ENCODE measurements around the gene PCDHB7. TPM values are rescaled to one million over a fixed set of nuclear protein-coding genes. Genes with fewer than 3 reads are reported as not detected.
"Not testable (repeated sequence)": the region's sequence is repeated elsewhere in the genome, so short reads cannot be mapped to it uniquely, and the experiment has no call there.

Gene PCDHB7
- total and polyA plus RNA-seq, 2 experiments from 2014 or later = 0.51 to 0.65 TPM

- H3K4me2 ChIP-seq (ENCODE audit: unreplicated experiment) = no peak overlapping the region
- WGBS, 2 experiments (ENCODE audit: low coverage in 1 of 2, low lambda C conversion rate in 2 of 2, missing lambda C conversion rate in 2 of 2) = 19 to 28% methylated on average over 13 of the region's 13 CpGs
Observed at GRCh38 chr5:141150993-141151325, 21.5 kb upstream of the PCDHB7 start.

GRCh38 chr5:141151632-141152031 is 20.8 kb upstream of the PCDHB7 start:
- H3K9me2 ChIP-seq (ENCODE audit: insufficient read depth); H3K4me1 ChIP-seq (ENCODE audit: insufficient read depth); in situ Hi-C loops (cut with MboI); H2AFZ ChIP-seq; H3F3A ChIP-seq (ENCODE audit: insufficient read depth); H3K9ac ChIP-seq; H3K4me2 ChIP-seq (ENCODE audit: unreplicated experiment); H3K9me3 ChIP-seq (ENCODE audit: low read depth); H3K27ac ChIP-seq; H4K20me1 ChIP-seq (ENCODE audit: insufficient read depth); H3K4me3 ChIP-seq; DNase-seq; H3K79me2 ChIP-seq (ENCODE audit: insufficient read depth); H3K36me3 ChIP-seq (ENCODE audit: low read depth); H3K27me3 ChIP-seq (replicated peaks; ENCODE audit: insufficient read depth): not testable (repeated sequence)
- WGBS, 2 experiments (ENCODE audit: low coverage in 1 of 2, low lambda C conversion rate in 2 of 2, missing lambda C conversion rate in 2 of 2) = 44 to 47% methylated on average over 33 to 39 of the region's 41 CpGs

More at GRCh38 chr5:141150993-141151325, 21.5 kb upstream of the PCDHB7 start:
- in situ Hi-C loops (cut with MboI) = no loop called here
- no peaks in the 10 kb centered on the region for H3K36me3 ChIP-seq (ENCODE audit: low read depth)
- H3K27me3 ChIP-seq (replicated peaks; ENCODE audit: insufficient read depth) = no peaks in the 10 kb centered on the region
- H3K4me3 ChIP-seq = no peak overlapping the region
- H2AFZ ChIP-seq = no peak overlapping the region
- H3K4me1 ChIP-seq (ENCODE audit: insufficient read depth) = no peaks in the 10 kb centered on the region
- no peak overlapping the region for H3K27ac ChIP-seq
- H3K9ac ChIP-seq = no peak overlapping the region
- H4K20me1 ChIP-seq (ENCODE audit: insufficient read depth) = no peaks in the 10 kb centered on the region
- no peak for TF ChIP-seq EZH2 (IDR thresholded peaks at IDR 0.05; ENCODE audit: insufficient read depth, poor library complexity, severe bottlenecking)
- no peak for TF ChIP-seq EZH2phosphoT487 (IDR thresholded peaks at IDR 0.05; ENCODE audit: insufficient read depth, low read depth)
- H3F3A ChIP-seq (ENCODE audit: insufficient read depth) = no peaks in the 10 kb centered on the region
- H3K9me3 ChIP-seq (ENCODE audit: low read depth) = no peaks in the 10 kb centered on the region
- DNase-seq = no peak
- H3K9me2 ChIP-seq (ENCODE audit: insufficient read depth) = no peaks in the 10 kb centered on the region
- H3K79me2 ChIP-seq (ENCODE audit: insufficient read depth) = no peaks in the 10 kb centered on the region

- H3K4me3 ChIP-seq; H3K27ac ChIP-seq; H3K36me3 ChIP-seq (ENCODE audit: low read depth); DNase-seq; in situ Hi-C loops (cut with MboI); H3K79me2 ChIP-seq (ENCODE audit: insufficient read depth); H3K9me2 ChIP-seq (ENCODE audit: insufficient read depth); H3K4me1 ChIP-seq (ENCODE audit: insufficient read depth); H3K9ac ChIP-seq; H3K9me3 ChIP-seq (ENCODE audit: low read depth); H2AFZ ChIP-seq; H4K20me1 ChIP-seq (ENCODE audit: insufficient read depth); H3K4me2 ChIP-seq (ENCODE audit: unreplicated experiment); H3K27me3 ChIP-seq (replicated peaks; ENCODE audit: insufficient read depth); H3F3A ChIP-seq (ENCODE audit: insufficient read depth): not testable (repeated sequence)
- WGBS, 2 experiments (ENCODE audit: low coverage in 1 of 2, low lambda C conversion rate in 2 of 2, missing lambda C conversion rate in 2 of 2) = 28 to 31% methylated on average over 21 to 27 of the region's 36 CpGs
Observed at GRCh38 chr5:141152096-141152495, 20.3 kb upstream of the PCDHB7 start.

GRCh38 chr5:141155540-141156374 is 16.7 kb upstream of the PCDHB7 start:
- no peak for TF ChIP-seq EZH2phosphoT487 (IDR thresholded peaks at IDR 0.05; ENCODE audit: insufficient read depth, low read depth)
- TF ChIP-seq EZH2 (IDR thresholded peaks at IDR 0.05; ENCODE audit: insufficient read depth, poor library complexity, severe bottlenecking) = no peak
- Histone ChIP-seq H3K27me3 (replicated peaks; ENCODE audit: insufficient read depth) (0 out of 2 replicates have a peak, but pooled peaks cover 4% of the 10 kb centered on the region), H3K9ac (no peak overlapping the region), H4K20me1 (ENCODE audit: insufficient read depth) (no peaks in the 10 kb centered on the region), H3K36me3 (ENCODE audit: low read depth) (no peaks in the 10 kb centered on the region), H3K9me3 (ENCODE audit: low read depth) (no peaks in the 10 kb centered on the region), H3K27ac (no peak overlapping the region), H3K4me2 (ENCODE audit: unreplicated experiment) (no peak overlapping the region), H2AFZ (no peak overlapping the region), H3K4me1 (ENCODE audit: insufficient read depth) (no peaks in the 10 kb centered on the region), H3K4me3 (no peak overlapping the region), H3K9me2 (ENCODE audit: insufficient read depth) (no peaks in the 10 kb centered on the region), H3K79me2 (ENCODE audit: insufficient read depth) (no peaks in the 10 kb centered on the region), H3F3A (ENCODE audit: insufficient read depth) (no peaks in the 10 kb centered on the region)
- peak; percentile 23 for DNase-seq
- WGBS, 2 experiments (ENCODE audit: low coverage in 1 of 2, low lambda C conversion rate in 2 of 2, missing lambda C conversion rate in 2 of 2) = 18% methylated on average over 21 of the region's 21 CpGs
- in situ Hi-C loops (cut with MboI) = no loop called here

GRCh38 chr5:141157356-141157755 is 15.1 kb upstream of the PCDHB7 start:
- H3K9me2 ChIP-seq (ENCODE audit: insufficient read depth); in situ Hi-C loops (cut with MboI); H3K79me2 ChIP-seq (ENCODE audit: insufficient read depth); H3F3A ChIP-seq (ENCODE audit: insufficient read depth); H3K27ac ChIP-seq; H3K9ac ChIP-seq; H3K4me2 ChIP-seq (ENCODE audit: unreplicated experiment); H3K9me3 ChIP-seq (ENCODE audit: low read depth); H3K4me3 ChIP-seq; H2AFZ ChIP-seq; H3K4me1 ChIP-seq (ENCODE audit: insufficient read depth); DNase-seq; H3K36me3 ChIP-seq (ENCODE audit: low read depth); H4K20me1 ChIP-seq (ENCODE audit: insufficient read depth); H3K27me3 ChIP-seq (replicated peaks; ENCODE audit: insufficient read depth): not testable (repeated sequence)
- 46 to 52% methylated on average over 38 of the region's 38 CpGs for WGBS, 2 experiments (ENCODE audit: low coverage in 1 of 2, low lambda C conversion rate in 2 of 2, missing lambda C conversion rate in 2 of 2)

GRCh38 chr5:141157901-141158300 is 14.5 kb upstream of the PCDHB7 start:
- 26 to 27% methylated on average over 17 to 26 of the region's 28 CpGs for WGBS, 2 experiments (ENCODE audit: low coverage in 1 of 2, low lambda C conversion rate in 2 of 2, missing lambda C conversion rate in 2 of 2)
- in situ Hi-C loops (cut with MboI); H2AFZ ChIP-seq; H3K4me1 ChIP-seq (ENCODE audit: insufficient read depth); H3K27ac ChIP-seq; H3K9me3 ChIP-seq (ENCODE audit: low read depth); H3K9me2 ChIP-seq (ENCODE audit: insufficient read depth); H3K9ac ChIP-seq; H3F3A ChIP-seq (ENCODE audit: insufficient read depth); H3K27me3 ChIP-seq (replicated peaks; ENCODE audit: insufficient read depth); H3K4me2 ChIP-seq (ENCODE audit: unreplicated experiment); H3K4me3 ChIP-seq; H4K20me1 ChIP-seq (ENCODE audit: insufficient read depth); H3K79me2 ChIP-seq (ENCODE audit: insufficient read depth); DNase-seq; H3K36me3 ChIP-seq (ENCODE audit: low read depth): not testable (repeated sequence)

GRCh38 chr5:141174291-141175104 is 2.1 kb downstream of the PCDHB7 start:
- in situ Hi-C loops (cut with MboI); H3K4me3 ChIP-seq; H3K79me2 ChIP-seq (ENCODE audit: insufficient read depth); H3K9me3 ChIP-seq (ENCODE audit: low read depth); H3K27ac ChIP-seq; H4K20me1 ChIP-seq (ENCODE audit: insufficient read depth); H3K4me1 ChIP-seq (ENCODE audit: insufficient read depth); H2AFZ ChIP-seq; DNase-seq; H3K9ac ChIP-seq; H3K36me3 ChIP-seq (ENCODE audit: low read depth); H3K9me2 ChIP-seq (ENCODE audit: insufficient read depth); H3K4me2 ChIP-seq (ENCODE audit: unreplicated experiment); H3F3A ChIP-seq (ENCODE audit: insufficient read depth): not testable (repeated sequence)
- peaks cover 17% of the 10 kb centered on the region; the same call in 1 of the 2 replicates for H3K27me3 ChIP-seq (replicated peaks; ENCODE audit: insufficient read depth)
- 45 to 46% methylated on average over 75 to 77 of the region's 79 CpGs for WGBS, 2 experiments (ENCODE audit: low coverage in 1 of 2, low lambda C conversion rate in 2 of 2, missing lambda C conversion rate in 2 of 2)

Data from GM23248 (cell line).